ENCODE results near the gene ECD. TPM values are rescaled to one million over a fixed set of nuclear protein-coding genes. Genes with fewer than 3 reads are reported as not detected.

Gene ECD
- total RNA-seq, 1 donor from 2014 or later, result 38.5 TPM

Other genes starting within 250 kb of the ECD start
- gene PLA2G12B, start 213.2 kb downstream of the ECD start, total RNA-seq, result not detected in 2 replicates
- gene P4HA1, start 71.1 kb downstream of the ECD start, total RNA-seq, result 69.4 and 71.1 TPM in 2 replicates
- 0.80 and 0.91 TPM in 2 replicates for gene NUDT13, start 57.6 kb downstream of the ECD start, total RNA-seq
- gene FAM149B1, start 111 bp upstream of the ECD start, total RNA-seq, result 10.5 and 11.5 TPM in 2 replicates
- gene DNAJC9, start 79.2 kb upstream of the ECD start, total RNA-seq, result 54.2 and 56.6 TPM in 2 replicates
- 164 TPM in 2 replicates for gene MRPS16, start 84.6 kb upstream of the ECD start, total RNA-seq
- 0.17 and 0.33 TPM in 2 replicates for gene CFAP70, start 190.9 kb upstream of the ECD start, total RNA-seq
- 169 and 171 TPM in 2 replicates for gene ANXA7, start 246.1 kb upstream of the ECD start, total RNA-seq

Measured in activated CD4-positive, alpha-beta T cell treated with anti-CD3 and anti-CD28 coated beads, Interleukin-2, amount 10 ng/mL, durations not matched to agents 24 days and 14 days (primary cell).